ENCODE results near the gene CAMK2B.

GRCh38 chr7:44183386-44183785, 142.0 kb downstream of the CAMK2B start:
- TF ChIP-seq FOXA1 (IDR thresholded peaks at IDR 0.05) = no peak
- no peak for TF ChIP-seq FOXA1 (CRISPR knock-in tag; IDR thresholded peaks at IDR 0.05)
- TF ChIP-seq ZSCAN9 (CRISPR knock-in tag; IDR thresholded peaks at IDR 0.05; ENCODE audit: borderline replicate concordance) = no peak
- no peak for TF ChIP-seq ZNF597 (CRISPR knock-in tag; IDR thresholded peaks at IDR 0.05)
- TF ChIP-seq ZNF160 (CRISPR knock-in tag; IDR thresholded peaks at IDR 0.05) = no peak
- no peak for TF ChIP-seq EP300 (IDR thresholded peaks at IDR 0.05; ENCODE audit: low read depth in 2 of 2, low read length in 2 of 2)
- TF ChIP-seq EP300 (CRISPR knock-in tag; IDR thresholded peaks at IDR 0.05; ENCODE audit: borderline replicate concordance) = no peak
- TF ChIP-seq CTCF (CRISPR knock-in tag; IDR thresholded peaks at IDR 0.05) = no peak
